Activated naive CD8-positive, alpha-beta T cell treated with anti-CD3 and anti-CD28 coated beads for 36 hours (primary cell): ENCODE results near the gene EIF2S2. TPM values are rescaled to one million over a fixed set of nuclear protein-coding genes. Genes with fewer than 3 reads are reported as not detected.

Source experiments
- DNase-seq: peaks from one replicate; pipeline ENCODE4 v3.0.0; 2021
- H3K27ac Mint-ChIP-seq: one replicate; pipeline ENCODE4 v1.8.0; 2022; ENCODE audit warnings: mild to moderate bottlenecking, moderate library complexity, mixed read lengths
- H3K27me3 Mint-ChIP-seq: one replicate; pipeline ENCODE4 v1.8.0; 2022; ENCODE audit warnings: mild to moderate bottlenecking, mixed read lengths
- H3K36me3 Mint-ChIP-seq: one replicate; pipeline ENCODE4 v1.8.0; 2021; ENCODE audit warnings: mild to moderate bottlenecking, mixed read lengths
- H3K4me1 Mint-ChIP-seq: one replicate; pipeline ENCODE4 v1.8.0; 2021; ENCODE audit warnings: mixed read lengths
- H3K4me3 Mint-ChIP-seq: one replicate; pipeline ENCODE4 v1.8.0; 2022; ENCODE audit warnings: mild to moderate bottlenecking, moderate library complexity, mixed read lengths
- H3K9me3 Mint-ChIP-seq: one replicate; pipeline ENCODE4 v1.8.0; 2022; ENCODE audit warnings: mixed read lengths
- total RNA-seq, 2 experiments: library from RNA; stranded (reverse); gene quantifications; one replicate each; pipeline ENCODE4 v1.2.3, GENCODE V29; 2021

EIF2S2 gene
- total RNA-seq, 2 experiments from 2014 or later: 177 to 179 TPM

DNA sequence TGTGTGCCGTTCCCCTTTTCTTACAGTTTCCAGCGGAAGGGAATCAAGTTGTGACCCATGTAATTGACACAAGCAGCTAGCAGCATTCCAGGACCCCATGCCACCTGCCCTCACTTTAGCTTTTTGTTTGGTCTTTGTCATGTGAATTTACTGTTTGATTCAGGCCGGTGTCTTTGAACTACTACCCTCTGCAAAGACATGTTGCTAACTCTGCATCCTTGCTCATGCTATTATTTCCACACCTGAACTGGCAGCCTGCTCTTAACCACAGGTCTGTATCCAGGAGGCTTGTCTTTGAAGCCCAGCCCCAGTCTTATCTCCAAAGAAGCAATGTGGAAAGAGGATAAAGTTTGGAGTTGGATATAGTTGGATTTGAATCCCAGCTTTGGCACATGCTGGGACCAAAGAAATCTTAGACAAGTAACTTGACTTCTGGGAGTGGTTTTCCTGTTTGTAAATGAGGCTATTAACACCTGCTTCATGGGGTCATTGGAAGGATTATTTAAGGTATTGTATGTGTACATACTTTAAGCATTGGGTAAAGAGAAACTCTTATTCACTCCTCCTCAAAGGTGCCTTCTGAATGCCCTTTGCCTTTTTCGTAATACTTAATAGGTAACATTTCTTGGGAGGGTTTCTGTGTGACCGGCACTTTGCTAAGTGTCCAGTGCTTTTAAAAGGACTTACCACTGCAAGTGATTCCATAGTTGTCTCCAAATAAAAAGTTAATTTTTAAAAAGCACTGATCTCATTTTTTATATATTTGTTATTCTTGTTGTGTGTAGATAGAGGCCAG lies 65.9 kb downstream of the EIF2S2 start:
- H3K36me3 Mint-ChIP-seq: peaks cover 8% of the 10 kb centered on the region
- H3K4me1 Mint-ChIP-seq: peaks cover 67% of the 10 kb centered on the region
- no peaks in the 10 kb centered on the region for H3K27me3 Mint-ChIP-seq
- no peak for DNase-seq
- no peaks in the 10 kb centered on the region for H3K9me3 Mint-ChIP-seq
- no peak overlapping the region for H3K4me3 Mint-ChIP-seq
- H3K27ac Mint-ChIP-seq: no peak overlapping the region

DNA sequence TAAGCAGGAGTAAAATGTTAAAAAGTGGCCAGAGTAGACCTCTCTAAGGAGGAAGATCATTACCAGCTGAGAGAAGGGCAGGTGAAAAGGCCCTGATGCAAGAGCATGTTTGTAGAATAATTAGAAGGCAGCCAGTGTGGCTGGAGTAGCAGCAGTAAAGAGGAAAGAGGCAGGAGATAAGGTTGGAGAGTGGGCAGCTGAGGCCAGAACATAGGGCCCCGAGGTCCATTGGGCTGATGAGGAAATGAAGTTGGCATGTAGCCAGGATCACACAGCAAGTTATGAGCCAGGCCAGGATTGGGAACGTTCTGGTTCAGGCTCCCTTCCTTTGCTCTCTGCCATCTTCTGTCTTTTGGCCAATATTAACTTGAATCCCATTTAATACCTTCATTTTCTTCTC lies 66.7 kb downstream of the EIF2S2 start:
- Mint-ChIP-seq H3K9me3 (no peaks in the 10 kb centered on the region), H3K27me3 (no peaks in the 10 kb centered on the region), H3K27ac (no peak overlapping the region), H3K4me1 (peaks cover 68% of the 10 kb centered on the region), H3K4me3 (no peak overlapping the region), H3K36me3 (peaks cover 11% of the 10 kb centered on the region)
- DNase-seq: no peak

- Mint-ChIP-seq H3K27me3 (no peaks in the 10 kb centered on the region), H3K27ac (no peak overlapping the region), H3K36me3 (peaks cover 12% of the 10 kb centered on the region), H3K4me1 (peaks cover 66% of the 10 kb centered on the region), H3K9me3 (no peaks in the 10 kb centered on the region), H3K4me3 (no peak overlapping the region)
- no peak for DNase-seq
These were observed 69.0 kb downstream of the EIF2S2 start for GRCh38 chr20:34043025-34043424.

- no peak for DNase-seq
- H3K4me3 Mint-ChIP-seq: no peak overlapping the region
- H3K27me3 Mint-ChIP-seq: no peaks in the 10 kb centered on the region
- no peak overlapping the region for H3K27ac Mint-ChIP-seq
- H3K4me1 Mint-ChIP-seq: peaks cover 67% of the 10 kb centered on the region
- peaks cover 16% of the 10 kb centered on the region for H3K36me3 Mint-ChIP-seq
- H3K9me3 Mint-ChIP-seq: no peaks in the 10 kb centered on the region
These were observed 69.8 kb downstream of the EIF2S2 start for GRCh38 chr20:34042262-34042661.

DNA sequence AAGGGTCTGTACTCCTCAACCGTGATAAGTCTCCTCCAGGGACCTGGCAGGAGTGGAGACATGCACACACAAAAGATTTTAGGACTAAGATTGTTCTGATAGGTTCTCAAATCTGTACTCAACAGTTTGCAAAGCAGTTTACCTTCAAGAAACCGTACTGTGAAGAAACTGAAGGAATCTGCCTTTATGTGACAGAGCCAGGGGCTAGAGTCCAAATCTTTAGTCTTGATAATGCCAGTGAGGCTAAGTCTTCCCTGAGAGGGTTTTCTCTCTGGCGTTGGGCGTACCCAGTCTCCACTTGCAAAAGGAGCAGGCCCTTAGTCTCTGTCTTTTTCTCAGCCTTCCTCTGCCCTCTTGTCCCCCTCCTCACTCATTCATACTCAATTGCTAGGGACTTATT lies 70.8 kb downstream of the EIF2S2 start:
- Mint-ChIP-seq H3K4me3 (no peak overlapping the region), H3K9me3 (no peaks in the 10 kb centered on the region), H3K27ac (no peak overlapping the region), H3K27me3 (no peaks in the 10 kb centered on the region), H3K4me1 (peaks cover 73% of the 10 kb centered on the region), H3K36me3 (peaks cover 16% of the 10 kb centered on the region)
- no peak for DNase-seq

GRCh38 chr20:34040300-34040995 lies 71.6 kb downstream of the EIF2S2 start:
- H3K27me3 Mint-ChIP-seq: no peaks in the 10 kb centered on the region
- H3K4me1 Mint-ChIP-seq: peaks cover 76% of the 10 kb centered on the region
- peaks cover 16% of the 10 kb centered on the region for H3K36me3 Mint-ChIP-seq
- no peak for DNase-seq
- H3K4me3 Mint-ChIP-seq: no peak overlapping the region
- no peaks in the 10 kb centered on the region for H3K9me3 Mint-ChIP-seq
- H3K27ac Mint-ChIP-seq: no peak overlapping the region

Other genes with a start within 250 kb of the EIF2S2 start
- gene RALY, start 118.3 kb downstream of the EIF2S2 start, total RNA-seq: 100 to 1,000 TPM; 147 to 148 TPM
- not detected for gene ASIP, start 129.2 kb upstream of the EIF2S2 start, total RNA-seq
- gene AHCY, start 191.1 kb upstream of the EIF2S2 start, total RNA-seq: 100 to 1,000 TPM; 245 to 254 TPM